ENCODE data around the gene PPIL3.

DNA sequence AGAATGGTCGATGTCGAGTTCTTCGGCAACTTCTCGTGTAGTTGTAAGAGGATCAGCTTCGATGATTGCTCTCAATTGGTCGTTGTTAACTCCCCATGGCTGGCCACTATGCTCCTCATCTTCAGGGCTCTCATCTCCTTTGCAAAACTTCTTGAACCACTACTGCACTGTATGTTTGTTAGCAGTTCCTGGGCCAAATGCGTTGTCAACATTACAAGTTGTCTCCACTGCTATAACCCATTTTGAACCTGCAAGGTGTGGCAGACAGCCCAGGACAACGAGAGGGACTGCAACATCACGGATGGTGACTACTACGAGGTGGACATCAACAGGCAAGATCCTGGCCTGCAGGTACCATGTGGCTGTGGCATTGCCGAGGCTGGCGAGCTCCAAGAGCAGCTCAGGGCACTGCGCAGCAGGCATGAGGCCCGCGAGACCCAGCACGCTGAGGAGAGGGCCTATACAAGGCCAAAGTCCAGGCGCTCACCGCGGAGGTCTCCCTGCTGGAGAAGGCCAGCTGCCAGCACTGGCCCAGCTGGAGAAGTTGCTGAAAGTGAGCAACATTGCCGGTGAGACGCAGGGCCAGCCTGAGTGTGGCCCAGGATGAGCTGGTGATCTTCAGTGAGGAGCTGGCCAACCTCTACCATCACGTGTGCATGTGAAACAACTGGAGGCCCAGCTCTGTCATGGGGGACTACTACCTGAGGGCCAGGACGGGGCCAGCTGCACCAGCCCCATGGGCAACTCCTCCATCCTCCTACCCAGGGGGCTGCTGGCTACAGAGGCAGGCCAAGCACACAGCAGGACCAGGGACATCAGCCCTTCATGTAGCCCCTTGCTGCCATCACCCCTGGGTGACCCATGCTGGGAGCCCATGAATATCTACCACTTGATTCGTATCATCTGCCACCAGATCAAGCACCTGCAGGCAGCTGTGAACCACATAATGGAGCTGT, 44.6 kb downstream of the PPIL3 start:
- TF ChIP-seq, protein P1, sequence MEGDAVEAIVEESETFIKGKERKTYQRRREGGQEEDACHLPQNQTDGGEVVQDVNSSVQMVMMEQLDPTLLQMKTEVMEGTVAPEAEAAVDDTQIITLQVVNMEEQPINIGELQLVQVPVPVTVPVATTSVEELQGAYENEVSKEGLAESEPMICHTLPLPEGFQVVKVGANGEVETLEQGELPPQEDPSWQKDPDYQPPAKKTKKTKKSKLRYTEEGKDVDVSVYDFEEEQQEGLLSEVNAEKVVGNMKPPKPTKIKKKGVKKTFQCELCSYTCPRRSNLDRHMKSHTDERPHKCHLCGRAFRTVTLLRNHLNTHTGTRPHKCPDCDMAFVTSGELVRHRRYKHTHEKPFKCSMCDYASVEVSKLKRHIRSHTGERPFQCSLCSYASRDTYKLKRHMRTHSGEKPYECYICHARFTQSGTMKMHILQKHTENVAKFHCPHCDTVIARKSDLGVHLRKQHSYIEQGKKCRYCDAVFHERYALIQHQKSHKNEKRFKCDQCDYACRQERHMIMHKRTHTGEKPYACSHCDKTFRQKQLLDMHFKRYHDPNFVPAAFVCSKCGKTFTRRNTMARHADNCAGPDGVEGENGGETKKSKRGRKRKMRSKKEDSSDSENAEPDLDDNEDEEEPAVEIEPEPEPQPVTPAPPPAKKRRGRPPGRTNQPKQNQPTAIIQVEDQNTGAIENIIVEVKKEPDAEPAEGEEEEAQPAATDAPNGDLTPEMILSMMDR (IDR thresholded peaks at IDR 0.05), result no peak
- TF ChIP-seq SIN3A (IDR thresholded peaks at IDR 0.05; ENCODE audit: borderline replicate concordance, insufficient read depth, low read depth, low read length) (no peak), POLR2AphosphoS5 (IDR thresholded peaks at IDR 0.05; ENCODE audit: low read depth, low read length) (no peak), TCF7L2 (IDR thresholded peaks at IDR 0.05; ENCODE audit: low read depth, low read length) (no peak)
- TF ChIP-seq, protein P2, sequence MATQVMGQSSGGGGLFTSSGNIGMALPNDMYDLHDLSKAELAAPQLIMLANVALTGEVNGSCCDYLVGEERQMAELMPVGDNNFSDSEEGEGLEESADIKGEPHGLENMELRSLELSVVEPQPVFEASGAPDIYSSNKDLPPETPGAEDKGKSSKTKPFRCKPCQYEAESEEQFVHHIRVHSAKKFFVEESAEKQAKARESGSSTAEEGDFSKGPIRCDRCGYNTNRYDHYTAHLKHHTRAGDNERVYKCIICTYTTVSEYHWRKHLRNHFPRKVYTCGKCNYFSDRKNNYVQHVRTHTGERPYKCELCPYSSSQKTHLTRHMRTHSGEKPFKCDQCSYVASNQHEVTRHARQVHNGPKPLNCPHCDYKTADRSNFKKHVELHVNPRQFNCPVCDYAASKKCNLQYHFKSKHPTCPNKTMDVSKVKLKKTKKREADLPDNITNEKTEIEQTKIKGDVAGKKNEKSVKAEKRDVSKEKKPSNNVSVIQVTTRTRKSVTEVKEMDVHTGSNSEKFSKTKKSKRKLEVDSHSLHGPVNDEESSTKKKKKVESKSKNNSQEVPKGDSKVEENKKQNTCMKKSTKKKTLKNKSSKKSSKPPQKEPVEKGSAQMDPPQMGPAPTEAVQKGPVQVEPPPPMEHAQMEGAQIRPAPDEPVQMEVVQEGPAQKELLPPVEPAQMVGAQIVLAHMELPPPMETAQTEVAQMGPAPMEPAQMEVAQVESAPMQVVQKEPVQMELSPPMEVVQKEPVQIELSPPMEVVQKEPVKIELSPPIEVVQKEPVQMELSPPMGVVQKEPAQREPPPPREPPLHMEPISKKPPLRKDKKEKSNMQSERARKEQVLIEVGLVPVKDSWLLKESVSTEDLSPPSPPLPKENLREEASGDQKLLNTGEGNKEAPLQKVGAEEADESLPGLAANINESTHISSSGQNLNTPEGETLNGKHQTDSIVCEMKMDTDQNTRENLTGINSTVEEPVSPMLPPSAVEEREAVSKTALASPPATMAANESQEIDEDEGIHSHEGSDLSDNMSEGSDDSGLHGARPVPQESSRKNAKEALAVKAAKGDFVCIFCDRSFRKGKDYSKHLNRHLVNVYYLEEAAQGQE (IDR thresholded peaks at IDR 0.05; ENCODE audit: insufficient read depth in 1 of 2, low read depth in 2 of 2, low read length in 1 of 2), result no peak
